CD4-positive, alpha-beta T cell treated with Interleukin-15 for 1 hour (primary cell): ENCODE measurements around the gene SURF1.
A peak's percentile ranks its signal among the peaks of the same experiment; 100 is the strongest.

Experiments used
- DNase-seq: peaks from one replicate; pipeline ENCODE4 v3.0.0-alpha.2; 2020

SURF1 gene

DNA sequence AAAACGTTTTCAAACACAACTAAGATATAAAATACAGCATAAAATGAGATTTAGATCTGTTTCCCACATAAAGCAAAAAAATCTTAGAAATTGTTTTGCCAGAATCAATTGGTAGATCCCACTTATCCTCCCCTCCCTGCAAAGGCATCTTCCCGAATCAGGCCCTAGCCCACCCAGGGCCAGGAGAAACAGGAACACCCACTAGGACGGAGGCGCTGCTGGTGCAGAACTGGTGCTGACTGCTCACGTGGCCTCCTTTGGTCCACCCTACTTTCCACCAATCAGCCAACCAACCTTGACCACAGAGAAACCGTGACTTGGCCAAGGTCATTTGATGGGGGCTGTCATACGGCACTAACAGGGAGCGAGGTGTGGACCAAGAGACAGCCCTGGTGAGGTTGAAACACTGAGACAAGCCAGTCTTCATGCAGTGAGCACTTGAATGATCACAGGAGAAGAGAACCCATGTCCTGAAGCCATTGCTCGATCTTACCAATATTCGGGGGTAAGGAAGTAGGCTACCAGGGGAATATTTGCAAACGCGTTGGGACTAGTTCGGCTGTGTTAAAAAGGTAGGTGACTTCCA, 5.3 kb upstream of the SURF1 start:
- DNase-seq: no peak

DNA sequence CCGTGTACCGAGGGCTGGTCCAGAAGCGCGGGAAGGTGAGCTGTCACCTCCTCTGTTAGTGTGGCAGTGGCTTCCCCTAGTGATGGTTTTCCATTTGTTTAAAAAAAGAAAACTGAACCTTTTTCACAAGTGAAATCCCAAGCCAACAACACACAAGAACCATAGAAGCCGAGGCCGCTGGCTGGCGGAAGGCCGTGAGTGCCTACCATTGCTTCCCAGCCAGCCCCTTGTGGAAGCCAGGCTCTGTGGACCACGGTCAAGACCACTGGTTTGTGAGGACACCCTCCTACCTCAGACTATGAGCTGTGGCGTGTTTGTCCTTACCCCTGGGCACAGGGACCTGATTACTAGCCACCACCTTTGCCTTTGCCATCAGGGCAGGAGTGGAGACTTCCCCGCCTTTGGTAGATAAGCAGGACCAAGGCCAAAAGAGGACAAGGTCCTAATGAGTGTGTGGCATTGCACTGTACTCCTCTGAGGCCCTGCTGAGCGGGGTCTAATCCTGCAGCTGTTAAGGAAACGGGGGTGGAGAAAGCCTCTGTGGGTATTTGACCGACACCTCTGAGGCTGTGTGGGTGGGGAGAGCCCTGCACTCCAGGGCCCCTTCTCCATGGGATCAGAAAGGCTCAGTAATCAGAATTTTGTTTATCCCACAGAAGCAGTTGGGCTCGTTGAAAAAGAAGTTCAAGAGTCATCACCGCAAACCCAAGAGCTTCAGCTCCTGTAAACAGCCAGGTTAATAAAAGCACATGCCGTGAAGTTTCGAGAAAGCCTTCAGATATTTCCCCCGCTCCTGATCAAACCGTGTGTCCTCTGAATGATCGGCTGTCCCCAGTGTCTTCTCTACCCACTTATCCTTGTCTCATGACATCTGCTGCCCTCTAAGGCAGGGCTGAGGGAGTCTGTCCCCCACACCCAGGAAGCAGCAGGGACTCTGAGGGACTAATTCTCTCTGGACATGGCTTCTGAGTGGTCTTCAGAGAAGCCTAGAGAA, 4.4 kb upstream of the SURF1 start:
- no peak for DNase-seq

DNA sequence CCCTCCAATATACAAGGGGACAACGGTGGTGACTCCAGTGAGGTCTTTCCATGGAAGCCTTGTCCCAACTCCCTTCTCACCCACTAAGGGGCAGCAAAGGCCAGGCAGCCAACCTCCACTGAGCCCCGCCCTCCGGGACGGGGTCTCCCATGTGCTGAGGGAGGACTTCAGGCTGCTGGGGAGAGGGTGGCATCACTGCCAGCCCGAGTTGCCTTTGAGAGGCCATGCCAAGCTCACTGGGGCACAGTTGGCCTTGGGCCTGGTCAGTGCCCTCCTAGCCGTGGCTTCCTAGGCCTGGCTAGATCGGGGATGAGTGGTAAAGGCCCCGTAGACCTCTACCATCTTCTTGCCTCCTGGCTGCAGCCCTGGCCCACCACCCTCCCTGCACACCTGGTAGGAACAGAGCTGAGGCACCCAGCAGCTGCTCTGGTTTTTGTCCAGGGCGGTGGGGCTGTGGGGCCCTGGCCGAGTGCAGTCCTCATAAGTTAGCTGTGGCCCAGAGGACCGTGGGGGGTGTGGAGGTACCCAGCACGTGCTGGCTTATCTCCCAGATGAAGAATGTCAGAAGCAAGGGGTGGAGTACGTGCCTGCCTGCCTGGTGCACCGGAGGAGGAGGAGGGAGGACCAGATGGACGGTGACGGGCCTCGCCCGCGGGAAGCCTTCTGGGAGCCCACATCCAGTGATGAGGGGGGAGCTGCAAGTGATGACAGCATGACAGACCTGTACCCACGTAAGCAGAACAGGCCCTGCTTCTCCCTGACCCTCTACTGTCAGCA, 3.3 kb upstream of the SURF1 start:
- no peak for DNase-seq

DNA sequence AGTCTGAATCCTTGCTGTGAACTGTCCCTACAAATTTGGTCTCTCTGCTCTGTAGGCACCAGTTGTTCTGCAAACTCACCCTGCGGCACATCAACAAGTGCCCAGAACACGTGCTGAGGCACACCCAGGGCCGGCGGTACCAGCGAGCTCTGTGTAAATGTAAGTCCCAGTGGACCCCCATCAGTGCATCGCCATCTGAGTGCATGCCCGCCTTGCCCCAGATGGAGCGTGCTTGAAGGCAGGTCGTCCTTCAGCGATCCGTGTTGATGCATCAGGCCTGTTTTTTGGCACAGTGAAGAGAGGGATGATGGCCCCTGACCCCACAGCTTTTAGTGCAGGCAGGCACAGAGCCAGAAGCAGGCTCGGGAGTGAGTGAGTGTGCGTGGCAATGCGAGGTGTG, 1.4 kb upstream of the SURF1 start:
- DNase-seq: no peak

DNA sequence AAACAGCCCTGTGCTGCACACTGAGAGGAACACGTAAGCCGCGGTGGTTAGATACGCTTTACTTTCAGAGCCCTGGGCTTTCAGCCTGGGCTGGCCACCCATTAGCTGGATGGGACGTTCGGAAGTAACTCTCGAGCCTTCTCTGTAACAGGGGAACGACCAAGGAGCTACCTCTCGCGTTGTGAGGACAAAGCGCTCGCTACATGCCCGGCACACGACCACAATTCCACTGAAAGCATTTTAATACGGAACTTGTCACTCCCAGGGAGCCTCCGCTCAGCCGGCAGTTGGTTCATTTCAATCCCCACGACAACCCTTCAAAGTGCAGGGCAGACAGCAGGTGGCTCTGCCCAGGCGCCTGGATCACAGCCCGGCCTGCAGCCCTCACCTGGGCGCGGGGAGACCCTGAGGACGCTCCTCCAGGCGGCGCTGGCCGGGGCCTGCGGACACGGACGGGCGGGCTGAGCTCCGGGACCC, 368 bp downstream of the SURF1 start:
- no peak for DNase-seq

DNA sequence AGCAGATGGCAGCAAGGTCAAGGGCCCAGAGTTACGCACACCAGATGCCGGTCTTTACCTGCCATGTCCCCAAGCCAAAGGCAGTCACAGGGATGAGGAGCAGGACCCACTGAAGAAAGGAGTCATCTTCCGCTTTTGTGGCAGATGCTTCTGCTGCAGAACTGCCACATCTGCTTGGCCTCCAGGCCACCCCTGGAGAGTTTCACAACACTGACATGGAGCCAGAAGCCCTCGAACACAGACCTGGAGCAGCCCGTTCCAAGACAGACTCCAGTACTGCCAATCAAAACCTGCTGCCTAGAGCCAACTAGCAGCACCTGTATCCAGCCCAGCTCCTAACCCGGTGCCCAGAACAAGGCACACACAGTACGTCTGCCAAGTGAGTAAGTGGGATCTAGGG, 1.5 kb downstream of the SURF1 start:
- no peak for DNase-seq

DNA sequence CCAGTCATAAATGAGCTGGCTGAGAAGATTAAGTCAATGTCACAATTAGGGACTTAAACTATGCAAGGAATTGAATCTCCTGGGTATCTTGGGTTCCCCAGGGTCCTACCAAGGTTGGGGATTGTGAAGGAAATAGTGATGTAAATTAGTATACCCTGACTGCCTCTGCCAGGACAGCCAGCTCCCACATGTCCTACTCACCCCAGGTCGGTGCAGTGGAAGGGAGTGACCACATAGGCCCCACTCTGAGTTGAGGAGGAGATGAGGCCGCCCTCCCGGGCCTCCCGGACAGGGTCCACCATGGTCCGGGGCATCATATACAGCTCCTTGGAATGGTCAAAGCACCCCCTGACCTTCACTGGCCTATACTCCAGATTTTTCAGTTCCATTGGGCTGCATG, 2.7 kb downstream of the SURF1 start:
- no peak for DNase-seq

DNA sequence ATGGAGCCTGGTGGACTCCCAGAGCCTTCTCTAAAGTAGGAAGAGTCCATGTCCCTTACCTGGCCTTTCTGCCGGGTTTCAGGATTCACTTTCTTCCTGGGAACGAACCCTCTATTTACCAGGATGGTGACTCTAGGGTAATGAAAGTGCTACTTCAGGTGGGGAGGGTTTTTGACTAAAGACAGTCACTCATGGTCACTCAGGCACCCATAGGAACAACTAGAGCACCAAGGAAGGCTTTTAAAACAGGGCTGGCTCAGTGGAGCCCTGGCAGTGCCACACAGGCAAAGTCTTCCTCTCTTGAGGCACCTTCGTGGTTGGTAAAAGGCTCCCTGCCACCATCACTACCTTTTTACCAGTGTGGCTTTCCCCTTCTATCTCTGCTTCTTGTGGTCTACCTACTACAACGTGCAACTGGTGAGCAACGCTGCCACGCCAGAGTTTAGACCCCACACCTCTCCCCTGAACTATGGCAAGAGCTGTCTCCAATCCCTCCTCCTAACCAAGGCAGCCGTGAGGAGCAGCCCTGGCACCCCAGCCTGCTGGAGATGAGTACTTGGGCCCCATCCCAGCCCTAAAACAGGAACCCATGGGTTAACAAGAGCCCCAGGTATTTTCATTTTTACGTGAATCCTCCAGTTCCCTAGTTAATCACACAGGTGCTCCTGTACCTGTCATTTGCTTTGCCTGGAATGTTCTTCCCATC, 3.5 kb downstream of the SURF1 start:
- no peak for DNase-seq

DNA sequence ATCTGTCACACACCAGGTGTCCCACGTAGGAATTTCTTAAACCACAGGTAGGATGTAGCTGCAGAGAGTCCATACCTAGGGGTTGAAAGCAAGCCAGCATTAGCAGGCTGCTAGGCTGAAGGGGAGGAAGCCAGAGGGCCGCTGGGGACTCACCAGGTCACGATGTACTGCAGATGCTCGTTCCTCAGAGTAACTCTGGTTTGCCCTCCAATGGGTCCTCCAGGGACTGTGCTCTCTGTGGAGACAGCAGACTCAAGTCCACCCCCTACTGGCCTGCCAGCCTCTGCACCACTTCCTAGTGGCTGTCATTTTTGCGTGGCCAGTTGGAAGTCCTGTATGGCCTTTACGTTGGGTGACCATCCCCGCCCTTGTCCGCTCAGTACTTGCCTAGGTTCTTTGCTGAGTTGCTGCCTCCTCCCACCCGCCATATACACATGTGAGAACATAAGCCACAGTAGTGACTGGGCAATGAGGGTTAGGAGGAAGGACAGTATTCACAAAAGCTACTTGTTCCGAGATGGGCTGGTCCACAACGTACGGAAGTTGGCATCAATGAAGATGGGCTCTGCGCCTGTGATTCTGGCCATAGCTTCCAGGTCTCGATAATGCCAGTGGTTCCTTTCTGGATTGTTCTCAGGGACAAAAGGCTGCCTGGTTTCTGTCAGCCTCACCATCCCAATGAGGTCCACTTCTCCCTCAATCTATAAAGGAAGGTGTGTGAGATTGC, 4.2 kb downstream of the SURF1 start:
- peak; percentile 41 for DNase-seq

DNA sequence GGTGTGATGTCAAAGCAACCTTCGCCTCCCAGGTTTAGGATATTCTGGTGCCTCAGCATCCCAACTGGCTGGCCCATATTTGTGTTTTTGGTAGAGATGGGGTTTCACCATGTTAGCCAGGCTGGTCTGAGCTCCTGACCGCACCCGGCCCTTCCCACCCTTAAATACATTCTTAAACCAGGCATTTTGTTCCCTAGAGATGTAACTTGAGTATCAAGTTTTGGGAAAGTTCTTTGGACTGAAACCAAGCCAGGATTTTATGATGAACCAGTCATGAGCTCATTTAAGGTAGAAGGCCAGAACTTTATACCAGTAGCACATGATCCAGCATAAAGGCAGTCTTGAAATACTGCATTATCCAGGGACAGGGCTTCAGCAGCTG, 4.8 kb downstream of the SURF1 start:
- no peak for DNase-seq

DNA sequence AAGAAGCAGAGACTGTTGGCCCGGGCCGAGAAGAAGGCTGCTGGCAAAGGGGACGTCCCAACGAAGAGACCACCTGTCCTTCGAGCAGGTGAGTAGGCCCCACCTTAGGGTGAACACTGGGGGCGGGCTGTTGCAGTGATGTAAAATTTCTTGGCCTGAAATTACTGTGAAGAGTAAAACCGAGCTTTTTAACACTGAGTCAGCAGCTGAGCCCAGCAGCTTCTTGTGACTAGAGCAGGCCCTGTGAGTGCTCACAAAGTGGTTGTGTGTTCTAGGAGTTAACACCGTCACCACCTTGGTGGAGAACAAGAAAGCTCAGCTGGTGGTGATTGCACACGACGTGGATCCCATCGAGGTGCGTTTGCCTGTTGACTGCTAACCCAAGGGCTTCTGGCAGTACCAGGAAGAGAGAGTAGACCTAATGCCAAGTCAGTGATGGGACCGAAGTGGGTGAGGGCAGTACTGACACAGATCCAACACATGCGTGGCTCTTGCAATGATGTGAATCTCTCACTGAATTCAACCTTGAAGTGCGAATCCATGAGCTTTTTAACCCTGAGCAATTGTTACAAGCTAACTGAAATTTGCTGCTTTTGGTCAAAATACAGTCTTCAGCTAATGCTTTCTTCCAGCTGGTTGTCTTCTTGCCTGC, 6.2 kb downstream of the SURF1 start:
- DNase-seq: no peak

DNA sequence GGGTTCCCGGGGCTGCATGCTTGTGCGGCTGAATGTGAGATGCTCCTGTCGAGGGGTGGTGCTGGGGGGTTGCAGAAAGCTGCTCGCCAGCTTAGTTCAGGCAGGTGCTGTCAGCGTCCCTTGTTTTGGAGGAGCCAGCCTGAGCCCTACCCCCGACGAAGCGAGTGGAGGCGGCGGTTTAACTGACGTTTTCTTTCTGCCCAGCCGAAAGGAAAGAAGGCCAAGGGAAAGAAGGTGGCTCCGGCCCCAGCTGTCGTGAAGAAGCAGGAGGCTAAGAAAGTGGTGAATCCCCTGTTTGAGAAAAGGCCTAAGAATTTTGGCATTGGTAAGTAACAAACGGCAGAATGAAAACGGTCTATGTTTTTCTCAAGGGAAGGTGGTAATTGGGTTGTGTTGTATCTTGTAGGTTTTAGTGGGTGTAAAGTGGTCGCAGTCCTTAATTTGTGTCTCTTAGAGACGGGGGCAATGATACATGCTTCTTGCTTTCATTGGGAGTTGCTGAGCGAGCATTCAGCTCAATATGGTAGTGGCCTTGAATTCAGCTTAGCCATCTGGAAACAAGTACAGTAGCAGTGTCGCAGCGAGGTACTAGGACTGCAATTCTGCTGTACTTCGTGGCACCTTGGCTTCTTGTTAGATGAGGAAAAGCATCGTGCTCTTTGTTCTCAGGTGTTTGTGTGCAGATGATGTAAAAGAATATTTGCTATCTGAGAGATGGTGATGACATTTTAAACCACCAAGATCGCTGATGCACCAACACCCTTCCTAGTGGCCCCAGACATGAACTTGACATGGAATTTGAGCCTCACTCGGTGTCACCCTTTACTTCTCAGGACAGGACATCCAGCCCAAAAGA, 7.3 kb downstream of the SURF1 start:
- no peak for DNase-seq

DNA sequence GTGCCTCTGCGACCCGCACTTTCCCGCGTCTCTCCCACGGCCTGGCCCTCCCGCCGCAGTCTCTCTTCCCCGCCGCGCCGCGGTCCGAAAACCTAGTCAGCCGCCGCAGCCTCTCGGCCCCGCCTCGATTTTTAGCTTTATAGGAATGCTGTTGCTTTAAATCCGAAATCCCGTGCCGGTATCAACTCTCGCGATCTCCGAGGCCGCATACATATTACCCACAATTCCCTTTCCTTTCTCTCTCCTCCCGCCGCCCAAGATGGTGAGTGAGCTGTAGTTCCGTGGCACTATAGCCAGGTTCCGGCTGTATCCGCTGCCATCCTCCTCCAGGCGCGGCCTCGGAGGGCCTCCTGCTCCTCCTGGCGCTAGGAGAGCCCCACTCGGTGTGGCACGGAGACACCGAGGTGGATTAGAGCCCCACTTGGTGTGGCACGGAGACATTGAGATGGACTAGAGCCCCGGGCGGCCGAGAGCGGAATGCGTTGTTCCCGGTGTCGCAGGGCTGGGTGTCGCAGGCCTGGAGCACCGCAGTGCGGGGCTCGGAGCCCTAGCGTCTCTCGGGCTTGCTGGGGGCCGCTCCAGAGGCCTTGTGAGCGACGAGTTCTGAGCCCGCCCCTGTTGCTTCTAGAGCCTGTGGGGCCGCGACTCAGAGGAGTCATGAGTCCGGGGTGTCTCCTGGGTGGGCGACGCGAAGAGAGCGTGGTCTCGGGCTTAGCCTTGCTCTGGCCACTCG, 8.1 kb downstream of the SURF1 start, which contains the start of the genes MED22 and RPL7A:
TSS of gene MED22 (minus strand) at position 147 of the 733 bp plus-strand sequence. CDS start 1,469 bp downstream, outside the sequence.
TSS of gene RPL7A (plus strand) at position 234 of the 733 bp plus-strand sequence. CDS start at position 260, 26 bp downstream.
- DNase-seq: peak; percentile 94

DNA sequence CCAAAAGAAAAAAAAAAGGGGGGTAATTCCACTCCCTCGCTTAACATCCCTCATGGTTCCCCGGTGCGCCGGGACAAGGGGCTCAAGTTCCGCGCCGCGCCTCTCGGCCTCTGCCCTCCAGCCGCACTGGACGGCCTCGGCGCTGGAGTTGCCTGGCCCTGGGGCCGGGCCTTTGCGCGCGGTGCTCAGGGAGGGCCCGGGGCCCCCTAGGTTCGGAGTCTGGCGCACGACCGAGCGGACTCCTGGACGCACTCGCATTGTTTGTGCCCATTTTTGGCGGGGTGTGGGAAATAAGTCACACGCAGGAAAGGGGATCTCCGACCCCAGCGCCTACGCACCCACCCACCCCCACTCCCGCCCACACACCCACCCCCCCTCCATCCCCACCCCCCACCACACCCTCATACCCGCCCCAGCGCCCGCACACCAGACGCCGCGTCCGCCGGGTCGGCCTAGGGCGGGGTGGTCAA, 8.7 kb downstream of the SURF1 start:
- DNase-seq: peak; percentile 67

DNA sequence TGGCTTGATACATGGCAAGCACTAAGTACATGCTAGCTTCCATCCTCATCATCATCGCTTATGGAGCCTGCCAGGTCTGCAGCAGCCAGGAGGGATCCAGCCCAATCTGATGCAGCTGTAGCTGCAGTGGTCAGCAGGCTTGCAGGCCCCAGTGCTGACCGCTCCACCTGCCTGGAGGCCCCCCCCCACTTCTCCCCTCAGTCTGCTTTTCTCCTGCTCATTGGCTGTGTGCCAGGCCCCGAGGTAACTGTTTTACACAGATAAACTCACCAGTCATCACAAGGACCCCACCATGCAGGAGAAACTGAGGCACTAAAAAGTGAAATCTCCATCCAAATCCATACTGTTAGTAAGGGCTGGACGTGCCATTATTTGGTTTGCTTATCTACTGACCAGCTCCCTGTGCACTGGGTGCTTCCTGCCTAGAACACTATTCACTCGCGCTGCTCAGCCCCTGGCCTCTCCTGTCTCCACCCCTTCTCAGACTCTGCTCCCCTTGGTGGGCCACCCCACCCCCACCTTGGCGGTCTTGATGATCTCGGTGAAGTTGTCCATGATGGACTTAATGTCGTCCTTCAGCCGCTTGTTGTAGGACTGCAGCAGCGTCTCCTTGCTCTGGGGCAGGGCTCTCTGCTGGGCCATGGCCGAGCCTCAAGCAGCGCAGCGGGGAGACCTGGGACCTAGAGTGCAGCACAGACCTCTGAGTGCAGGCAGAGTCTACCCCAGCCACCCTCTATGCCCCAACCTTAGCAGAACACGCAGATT, 10.1 kb downstream of the SURF1 start:
- DNase-seq: no peak

DNA sequence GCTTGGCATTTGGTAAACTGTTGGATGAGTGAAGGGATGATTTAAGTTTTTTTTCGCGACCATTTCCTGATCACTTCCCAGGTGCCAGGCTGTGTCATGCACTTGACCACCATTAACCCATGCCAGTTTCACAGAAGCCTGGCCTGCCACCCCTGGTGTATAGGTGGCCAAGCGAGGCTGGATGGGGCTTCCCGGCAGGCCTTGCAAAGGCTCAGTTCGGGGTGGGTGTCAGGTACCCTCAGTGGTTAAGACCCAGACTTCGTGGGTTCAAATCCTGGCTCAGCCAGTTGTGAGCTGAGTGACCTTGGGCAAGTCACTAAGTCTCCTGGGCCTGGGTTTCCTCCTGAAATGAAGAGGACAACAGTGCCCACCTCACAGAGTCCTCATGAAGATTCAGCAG, 10.7 kb downstream of the SURF1 start:
- DNase-seq: no peak

DNA sequence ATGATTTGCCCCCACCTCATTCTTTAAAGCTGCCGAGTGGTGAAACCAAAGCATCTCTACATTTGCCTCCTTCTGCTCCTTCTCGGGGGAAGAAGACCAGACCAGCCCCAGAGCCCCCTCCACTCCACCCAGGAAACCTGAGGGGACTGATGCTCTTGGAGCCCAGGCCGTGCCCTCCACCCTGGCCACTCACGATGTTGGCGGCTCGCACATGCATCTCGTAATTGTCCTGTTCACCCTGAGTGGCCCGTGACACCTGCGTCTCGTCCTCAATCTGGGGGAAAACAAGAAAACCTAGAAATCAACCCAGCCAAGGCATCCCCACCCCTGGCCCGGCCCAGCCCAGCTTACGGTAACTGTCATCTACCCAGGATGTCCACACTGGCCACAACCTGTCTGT, 11.3 kb downstream of the SURF1 start:
- no peak for DNase-seq

DNA sequence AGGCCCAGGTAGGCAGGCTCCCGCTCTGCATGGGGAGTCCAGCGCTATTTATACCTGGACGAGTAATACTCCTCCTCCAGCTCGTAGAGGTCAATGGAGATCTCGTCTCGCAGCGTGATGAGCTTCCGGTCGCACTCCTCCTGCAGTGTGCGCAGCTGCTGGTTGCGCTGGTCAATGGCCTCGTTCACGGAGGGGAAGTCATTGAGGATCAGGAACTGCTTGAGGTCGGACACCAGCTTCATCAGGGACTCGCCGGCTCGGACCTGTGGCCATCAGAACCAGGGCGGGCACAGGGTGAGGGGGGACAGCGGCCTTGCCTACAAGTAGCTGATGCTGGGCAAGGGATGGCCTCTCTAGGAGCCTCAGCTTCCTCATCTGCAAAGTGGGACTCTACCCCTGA, 12.2 kb downstream of the SURF1 start:
- no peak for DNase-seq

DNA sequence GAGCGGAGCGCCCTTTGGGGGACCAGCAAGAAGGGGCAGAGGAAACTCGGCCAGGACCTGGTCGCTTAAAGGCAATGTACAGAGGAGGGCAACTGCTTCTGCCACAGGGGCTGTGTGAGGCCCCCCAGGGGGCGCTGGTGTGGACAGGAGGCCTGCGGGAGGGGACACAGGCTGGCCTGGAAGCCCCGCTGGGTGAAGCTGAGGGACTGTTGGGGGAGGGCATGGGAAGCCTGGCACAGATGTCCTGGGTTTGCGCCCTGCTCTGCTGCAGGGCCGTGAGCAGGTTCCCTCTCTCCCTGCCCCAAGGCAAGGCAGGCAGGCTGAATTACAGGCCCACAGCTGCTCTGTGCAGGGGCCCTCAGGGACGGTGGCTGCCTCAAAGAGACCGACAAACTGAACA, 13.7 kb downstream of the SURF1 start:
- no peak for DNase-seq
